GM12878 (cell line): ENCODE results near the gene TXLNA. TPM values are rescaled to one million over a fixed set of nuclear protein-coding genes. Genes with fewer than 3 reads are reported as not detected.
A peak's percentile ranks its signal among the peaks of the same experiment; 100 is the strongest.

Experiments used
- ATF7 ChIP-seq: fragments of 450-650 bp; IDR thresholded peaks from 2 replicates; pipeline ENCODE4 v1.6.1; 2016; ENCODE audit warnings: low read depth, mild to moderate bottlenecking
- BRCA1 ChIP-seq: IDR thresholded peaks from 2 replicates; pipeline ENCODE4 v1.6.1; 2011; ENCODE audit warnings: low read depth, low read length, improper control_type of control experiment
- ETV6 ChIP-seq, 2 experiments: fragments of 450-650 bp in 1 of 2; IDR thresholded peaks in 1 of 2; conservative IDR thresholded peaks in 1 of 2; 2 replicates each; pipeline ENCODE4 v1.6.1; 2014; ENCODE audit warnings: antibody characterized with exemption in 1 of 2, borderline replicate concordance in 1 of 2, low read depth in 1 of 2, mild to moderate bottlenecking in 1 of 2, moderate library complexity in 1 of 2
- SUPT20H ChIP-seq: IDR thresholded peaks from 2 replicates; pipeline ENCODE4 v1.6.1; 2011; ENCODE audit warnings: low read depth, mild to moderate bottlenecking, low read length, moderate library complexity, borderline replicate concordance; ENCODE audit not compliant: control insufficient read depth
- polyA plus RNA-seq, 11 experiments: library from polyadenylated mRNA; depleted of rRNA in 4 of 11; unstranded in 6 of 11; stranded (reverse) in 5 of 11; fragments of >200 nt; fragmentation: Nextera tagmentation in 4 of 11; fragmentation: Illumina TruSeq in 1 of 11; extraction: Ambion mirVana in 4 of 11; extraction: Trizol in 1 of 11; gene quantifications; 1 replicate in 1 of 11; 2 replicates in 10 of 11; pipeline versions ENCODE4 v1.2.1 to v1.2.3, GENCODE V29; 2011 to 2016; ENCODE audit warnings: inconsistent platforms in 2 of 11, missing spikeins in 2 of 11, low read depth in 1 of 11
- total RNA-seq, 4 experiments: library from RNA; depleted of rRNA in 3 of 4; stranded (reverse); fragments of >200 nt in 3 of 4; fragmentation: Illumina TruSeq in 1 of 4; extraction: Trizol in 1 of 4; gene quantifications; 2 replicates each; pipeline versions ENCODE4 v1.2.1 to v1.2.3, GENCODE V29; 2013 to 2021
- TF ChIP-seq, protein P1 (sequence below): fragments of 450-650 bp; formaldehyde crosslinking; IDR thresholded peaks from 2 replicates; pipeline ENCODE4 v1.5.0; 2022; ENCODE audit warnings: mild to moderate bottlenecking, missing genetic modification characterization
- TF ChIP-seq, protein P2 (sequence below): IDR thresholded peaks from 2 replicates; pipeline ENCODE4 v1.6.1; 2011; ENCODE audit warnings: mild to moderate bottlenecking, low read depth, low read length, moderate library complexity; ENCODE audit not compliant: insufficient replicate concordance
- TF ChIP-seq, protein P3 (sequence below): IDR thresholded peaks from 2 replicates; pipeline ENCODE4 v1.6.1; 2011; ENCODE audit warnings: borderline replicate concordance, low read depth, mild to moderate bottlenecking, moderate library complexity, low read length; ENCODE audit not compliant: insufficient read depth, poor library complexity, severe bottlenecking
- TF ChIP-seq, protein P4 (sequence below), 3 experiments: IDR thresholded peaks in 2 of 3; conservative IDR thresholded peaks in 1 of 3; 2 replicates each; pipeline ENCODE4 v1.5.1; 2011; ENCODE audit warnings: low read depth in 3 of 3, low read length in 3 of 3, mild to moderate bottlenecking in 3 of 3, control low read depth in 2 of 3, moderate library complexity in 2 of 3, inconsistent platforms in 1 of 3, mixed read lengths in 1 of 3; ENCODE audit not compliant: control insufficient read depth in 2 of 3, insufficient read depth in 1 of 3; ENCODE audit errors: extremely low read depth in 1 of 3

Gene TXLNA
- total and polyA plus RNA-seq, 10 of the 15 experiments (the other 5 are each of a cell fraction or from before 2014, with no cell fraction given), result 7.2 to 93.7 (median 47.9) TPM

DNA sequence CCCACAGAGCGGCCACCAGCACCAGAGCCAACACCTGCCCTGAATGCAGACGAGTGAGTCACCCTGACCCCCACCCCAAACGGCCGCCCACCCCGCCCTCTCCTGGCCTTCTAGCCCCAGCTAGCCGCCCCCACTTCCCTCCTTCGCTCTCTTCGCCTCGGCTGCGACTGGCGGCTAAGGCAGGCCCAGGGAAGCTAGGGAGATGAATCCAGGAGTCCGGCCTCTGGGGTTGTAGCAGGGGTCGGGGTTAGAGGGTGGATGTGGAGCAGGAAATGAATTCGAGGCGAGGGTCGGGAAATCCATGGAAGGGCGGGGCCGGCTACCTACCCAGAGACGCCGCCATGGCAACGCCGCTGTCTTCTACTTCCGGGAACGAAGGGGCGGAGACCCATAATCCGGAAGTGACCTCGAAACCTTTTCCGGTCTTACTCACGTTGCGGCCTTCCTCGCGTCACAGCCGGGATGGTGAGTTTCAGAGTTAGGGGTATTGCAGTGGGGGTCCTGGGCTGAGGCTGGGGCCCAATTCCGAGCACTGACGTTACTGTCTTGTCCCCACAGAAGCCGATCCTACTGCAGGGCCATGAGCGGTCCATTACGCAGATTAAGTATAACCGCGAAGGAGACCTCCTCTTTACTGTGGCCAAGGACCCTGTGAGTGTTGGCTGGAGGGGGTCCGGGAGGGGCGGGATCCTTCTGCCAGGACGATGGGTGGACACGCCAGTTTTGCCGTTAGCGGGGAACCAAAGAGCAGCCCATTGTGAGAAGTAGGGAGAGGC, 42.7 kb downstream of the TXLNA start, which contains the start of the genes EIF3I and TMEM234 (continued):
- TF ChIP-seq, protein P1, sequence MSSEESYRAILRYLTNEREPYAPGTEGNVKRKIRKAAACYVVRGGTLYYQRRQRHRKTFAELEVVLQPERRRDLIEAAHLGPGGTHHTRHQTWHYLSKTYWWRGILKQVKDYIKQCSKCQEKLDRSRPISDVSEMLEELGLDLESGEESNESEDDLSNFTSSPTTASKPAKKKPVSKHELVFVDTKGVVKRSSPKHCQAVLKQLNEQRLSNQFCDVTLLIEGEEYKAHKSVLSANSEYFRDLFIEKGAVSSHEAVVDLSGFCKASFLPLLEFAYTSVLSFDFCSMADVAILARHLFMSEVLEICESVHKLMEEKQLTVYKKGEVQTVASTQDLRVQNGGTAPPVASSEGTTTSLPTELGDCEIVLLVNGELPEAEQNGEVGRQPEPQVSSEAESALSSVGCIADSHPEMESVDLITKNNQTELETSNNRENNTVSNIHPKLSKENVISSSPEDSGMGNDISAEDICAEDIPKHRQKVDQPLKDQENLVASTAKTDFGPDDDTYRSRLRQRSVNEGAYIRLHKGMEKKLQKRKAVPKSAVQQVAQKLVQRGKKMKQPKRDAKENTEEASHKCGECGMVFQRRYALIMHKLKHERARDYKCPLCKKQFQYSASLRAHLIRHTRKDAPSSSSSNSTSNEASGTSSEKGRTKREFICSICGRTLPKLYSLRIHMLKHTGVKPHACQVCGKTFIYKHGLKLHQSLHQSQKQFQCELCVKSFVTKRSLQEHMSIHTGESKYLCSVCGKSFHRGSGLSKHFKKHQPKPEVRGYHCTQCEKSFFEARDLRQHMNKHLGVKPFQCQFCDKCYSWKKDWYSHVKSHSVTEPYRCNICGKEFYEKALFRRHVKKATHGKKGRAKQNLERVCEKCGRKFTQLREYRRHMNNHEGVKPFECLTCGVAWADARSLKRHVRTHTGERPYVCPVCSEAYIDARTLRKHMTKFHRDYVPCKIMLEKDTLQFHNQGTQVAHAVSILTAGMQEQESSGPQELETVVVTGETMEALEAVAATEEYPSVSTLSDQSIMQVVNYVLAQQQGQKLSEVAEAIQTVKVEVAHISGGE (CRISPR knock-in tag), result no peak
- TF ChIP-seq, protein P2, sequence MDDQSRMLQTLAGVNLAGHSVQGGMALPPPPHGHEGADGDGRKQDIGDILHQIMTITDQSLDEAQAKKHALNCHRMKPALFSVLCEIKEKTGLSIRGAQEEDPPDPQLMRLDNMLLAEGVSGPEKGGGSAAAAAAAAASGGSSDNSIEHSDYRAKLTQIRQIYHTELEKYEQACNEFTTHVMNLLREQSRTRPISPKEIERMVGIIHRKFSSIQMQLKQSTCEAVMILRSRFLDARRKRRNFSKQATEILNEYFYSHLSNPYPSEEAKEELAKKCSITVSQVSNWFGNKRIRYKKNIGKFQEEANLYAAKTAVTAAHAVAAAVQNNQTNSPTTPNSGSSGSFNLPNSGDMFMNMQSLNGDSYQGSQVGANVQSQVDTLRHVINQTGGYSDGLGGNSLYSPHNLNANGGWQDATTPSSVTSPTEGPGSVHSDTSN, result no peak
- TF ChIP-seq ETV6 (conservative IDR thresholded peaks at IDR 0.05 in 1 of 2, IDR thresholded peaks at IDR 0.05 in 1 of 2; ENCODE audit: borderline replicate concordance in 1 of 2, low read depth in 1 of 2), result peak in 1 of 2 experiments; percentile 84; a peak in 2 of 4 replicates
- TF ChIP-seq, protein P3, sequence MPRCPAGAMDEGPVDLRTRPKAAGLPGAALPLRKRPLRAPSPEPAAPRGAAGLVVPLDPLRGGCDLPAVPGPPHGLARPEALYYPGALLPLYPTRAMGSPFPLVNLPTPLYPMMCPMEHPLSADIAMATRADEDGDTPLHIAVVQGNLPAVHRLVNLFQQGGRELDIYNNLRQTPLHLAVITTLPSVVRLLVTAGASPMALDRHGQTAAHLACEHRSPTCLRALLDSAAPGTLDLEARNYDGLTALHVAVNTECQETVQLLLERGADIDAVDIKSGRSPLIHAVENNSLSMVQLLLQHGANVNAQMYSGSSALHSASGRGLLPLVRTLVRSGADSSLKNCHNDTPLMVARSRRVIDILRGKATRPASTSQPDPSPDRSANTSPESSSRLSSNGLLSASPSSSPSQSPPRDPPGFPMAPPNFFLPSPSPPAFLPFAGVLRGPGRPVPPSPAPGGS, result no peak
- no peak for TF ChIP-seq BRCA1
- TF ChIP-seq ATF7, result peak; percentile 70
- no peak for TF ChIP-seq SUPT20H
- TF ChIP-seq, protein P4, sequence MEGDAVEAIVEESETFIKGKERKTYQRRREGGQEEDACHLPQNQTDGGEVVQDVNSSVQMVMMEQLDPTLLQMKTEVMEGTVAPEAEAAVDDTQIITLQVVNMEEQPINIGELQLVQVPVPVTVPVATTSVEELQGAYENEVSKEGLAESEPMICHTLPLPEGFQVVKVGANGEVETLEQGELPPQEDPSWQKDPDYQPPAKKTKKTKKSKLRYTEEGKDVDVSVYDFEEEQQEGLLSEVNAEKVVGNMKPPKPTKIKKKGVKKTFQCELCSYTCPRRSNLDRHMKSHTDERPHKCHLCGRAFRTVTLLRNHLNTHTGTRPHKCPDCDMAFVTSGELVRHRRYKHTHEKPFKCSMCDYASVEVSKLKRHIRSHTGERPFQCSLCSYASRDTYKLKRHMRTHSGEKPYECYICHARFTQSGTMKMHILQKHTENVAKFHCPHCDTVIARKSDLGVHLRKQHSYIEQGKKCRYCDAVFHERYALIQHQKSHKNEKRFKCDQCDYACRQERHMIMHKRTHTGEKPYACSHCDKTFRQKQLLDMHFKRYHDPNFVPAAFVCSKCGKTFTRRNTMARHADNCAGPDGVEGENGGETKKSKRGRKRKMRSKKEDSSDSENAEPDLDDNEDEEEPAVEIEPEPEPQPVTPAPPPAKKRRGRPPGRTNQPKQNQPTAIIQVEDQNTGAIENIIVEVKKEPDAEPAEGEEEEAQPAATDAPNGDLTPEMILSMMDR (IDR thresholded peaks at IDR 0.05 in 2 of 3, conservative IDR thresholded peaks at IDR 0.05 in 1 of 3; ENCODE audit: control insufficient read depth in 2 of 3, extremely low read depth in 1 of 3, insufficient read depth in 1 of 3, low read depth in 3 of 3, low read length in 3 of 3), result no peak
